Endothelial cell of umbilical vein (primary cell): ENCODE data around the gene OR10J1. TPM values are rescaled to one million over a fixed set of nuclear protein-coding genes. Genes with fewer than 3 reads are reported as not detected.

ENCODE experiments used
- BruUV-seq: library from RNA; stranded (reverse); fragments of 400-500 nt; replicated peaks from 2 replicates; lab custom pipeline; 2021; lab: Mats Ljungman, UMichigan
- CTCF ChIA-PET: fragments of 300-600, 350-600 bp; sonication (Branson Sonifier 250); formaldehyde crosslinking; loops from one replicate; lab custom pipeline; 2021; ENCODE audit warnings: antibody characterized with exemption, inconsistent platforms; lab: Charles Lee
- POLR2A ChIA-PET: fragments of 300-600, 350-600 bp; sonication (Branson Sonifier 250); formaldehyde crosslinking; loops from one replicate; lab custom pipeline; 2021; ENCODE audit warnings: antibody characterized with exemption, inconsistent platforms; lab: Charles Lee
- DNase-seq: peaks from one replicate; pipeline ENCODE4 v3.0.0-alpha.2; 2011; ENCODE audit warnings: low read depth, low spot score
- FAIRE-seq: peaks from 2 replicates; lab custom pipeline; 2011; peaks lifted over from hg19 to GRCh38; lab: Jason Lieb, UNC
- H2AFZ ChIP-seq: 2 replicates; pipeline ENCODE4 v1.6.0; 2012; ENCODE audit warnings: low read depth, low read length, control low read depth, inconsistent platforms
- H3K27ac ChIP-seq: 2 replicates; pipeline ENCODE4 v1.5.1; 2011; ENCODE audit warnings: low read depth, mild to moderate bottlenecking, control low read depth, low read length, moderate library complexity; ENCODE audit not compliant: insufficient read depth
- H3K27me3 ChIP-seq, 2 experiments: 2 replicates each; pipeline versions ENCODE4 v1.6.0 to v1.6.1; 2011; ENCODE audit warnings: low read length in 2 of 2, mixed read lengths in 1 of 2; ENCODE audit not compliant: control insufficient read depth in 2 of 2, insufficient read depth in 2 of 2
- H3K36me3 ChIP-seq, 2 experiments: 2 replicates in 1 of 2; 3 replicates in 1 of 2; pipeline ENCODE4 v1.5.1; 2011; ENCODE audit warnings: low read length in 2 of 2, mild to moderate bottlenecking in 1 of 2, moderate library complexity in 1 of 2; ENCODE audit not compliant: control insufficient read depth in 2 of 2, insufficient read depth in 2 of 2; ENCODE audit errors: extremely low read depth in 1 of 2
- H3K4me1 ChIP-seq: 3 replicates; pipeline ENCODE4 v1.5.1; 2011; ENCODE audit warnings: mild to moderate bottlenecking, low read length; ENCODE audit not compliant: control insufficient read depth, insufficient read depth; ENCODE audit errors: extremely low read depth
- H3K4me2 ChIP-seq: 2 replicates; pipeline ENCODE4 v1.6.1; 2011; ENCODE audit warnings: low read length, control low read depth, mixed read lengths; ENCODE audit not compliant: insufficient read depth
- H3K4me3 ChIP-seq, 3 experiments: fragments of 200-600 bp in 1 of 3; sonication (generic), shearing (Covaris generic) in 1 of 3; replicated peaks in 1 of 3; 2 replicates each; pipeline ENCODE4 v1.5.1; 2011 to 2016; ENCODE audit warnings: control low read depth in 3 of 3, low read length in 3 of 3, mild to moderate bottlenecking in 2 of 3, inconsistent platforms in 1 of 3, low read depth in 1 of 3, moderate library complexity in 1 of 3; ENCODE audit not compliant: insufficient read depth in 1 of 3
- H3K79me2 ChIP-seq: 2 replicates; pipeline ENCODE4 v1.6.0; 2012; ENCODE audit warnings: low read length, inconsistent platforms; ENCODE audit not compliant: control insufficient read depth, insufficient read depth
- H3K9ac ChIP-seq: replicated peaks from 2 replicates; pipeline ENCODE3; 2011; ENCODE audit warnings: low read length, control low read depth; ENCODE audit not compliant: insufficient read depth; ENCODE audit errors: extremely low read depth
- H3K9me1 ChIP-seq: replicated peaks from 3 replicates; pipeline ENCODE4 v1.6.0; 2011; ENCODE audit warnings: mild to moderate bottlenecking, low read length; ENCODE audit not compliant: control insufficient read depth, insufficient read depth; ENCODE audit errors: extremely low read depth
- H3K9me3 ChIP-seq: replicated peaks from 2 replicates; pipeline ENCODE4 v1.5.1; 2012; ENCODE audit warnings: low read length, inconsistent platforms; ENCODE audit not compliant: control insufficient read depth, insufficient read depth
- H4K20me1 ChIP-seq: replicated peaks from 2 replicates; pipeline ENCODE3; 2011; ENCODE audit warnings: mild to moderate bottlenecking, low read length; ENCODE audit not compliant: control insufficient read depth, insufficient read depth; ENCODE audit errors: extremely low read depth
- CTCF ChIP-seq, 2 donors: IDR thresholded peaks; 1 replicate in 1 of 2; 2 replicates in 1 of 2; pipeline ENCODE4 v1.5.1; 2011; ENCODE audit warnings: low read length in 2 of 2, mild to moderate bottlenecking in 2 of 2, moderate library complexity in 2 of 2, control low read depth in 1 of 2, inconsistent platforms in 1 of 2, low read depth in 1 of 2; ENCODE audit not compliant: insufficient read depth in 1 of 2; ENCODE audit errors: extremely low read depth in 1 of 2
- EZH2 ChIP-seq: IDR thresholded peaks from 2 replicates; pipeline ENCODE4 v1.6.1; 2012; ENCODE audit warnings: borderline replicate concordance, low read depth, mild to moderate bottlenecking, moderate library complexity, low read length, inconsistent platforms; ENCODE audit not compliant: severe bottlenecking
- FOS ChIP-seq: IDR thresholded peaks from 2 replicates; pipeline ENCODE4 v1.6.1; 2011; ENCODE audit warnings: mild to moderate bottlenecking, low read length, moderate library complexity, borderline replicate concordance; ENCODE audit not compliant: insufficient read depth
- GATA2 ChIP-seq: IDR thresholded peaks from 2 replicates; pipeline ENCODE4 v1.7.0; 2011; ENCODE audit warnings: low read depth, mild to moderate bottlenecking, moderate library complexity, mixed read lengths, low read length; ENCODE audit not compliant: insufficient read length, insufficient read depth
- JUN ChIP-seq: IDR thresholded peaks from 2 replicates; pipeline ENCODE4 v1.6.1; 2011; ENCODE audit warnings: borderline replicate concordance, low read depth; ENCODE audit not compliant: insufficient read length, insufficient read depth
- MAX ChIP-seq: IDR thresholded peaks from 2 replicates; pipeline ENCODE4 v1.6.1; 2011; ENCODE audit not compliant: insufficient read depth, insufficient read length
- MYC ChIP-seq: IDR thresholded peaks from one replicate; pipeline ENCODE4 v1.6.1; 2011; ENCODE audit warnings: mild to moderate bottlenecking, low read depth, low read length
- POLR2A ChIP-seq: IDR thresholded peaks from 2 replicates; pipeline ENCODE4 v1.6.1; 2012; ENCODE audit warnings: low read depth, mild to moderate bottlenecking, control low read depth, low read length
- POLR2AphosphoS5 ChIP-seq: IDR thresholded peaks from 2 replicates; pipeline ENCODE4 v1.6.1; 2012; ENCODE audit warnings: low read depth, mild to moderate bottlenecking, control low read depth, low read length, moderate library complexity; ENCODE audit not compliant: insufficient read depth
- dilution Hi-C: fragments of 300-500 bp; cut with MboI; formaldehyde crosslinking; loops from one replicate; pipeline ENCODE4 v1.15.0; 2019; ENCODE audit warnings: low sequenced_read_pairs; ENCODE audit not compliant: extremely low pct_ligation_motif_present
- intact Hi-C: fragments of 100-400 bp; cut with micrococcal nuclease; formaldehyde crosslinking; loops from one replicate; pipeline ENCODE4 v1.10.0; 2022
- polyA plus RNA-seq, 4 experiments: library from polyadenylated mRNA; depleted of rRNA in 3 of 4; stranded (reverse) in 3 of 4; unstranded in 1 of 4; fragments of >200 nt; gene quantifications; 2 replicates each; pipeline versions ENCODE4 v1.2.1 to v1.2.3, GENCODE V29; 2011 to 2012; ENCODE audit warnings: missing spikeins in 1 of 4
- total RNA-seq: library from RNA; stranded (reverse); gene quantifications from 2 replicates; pipeline ENCODE4 v1.2.3, GENCODE V29; 2021

The OR10J1 gene
- total and polyA plus RNA-seq, 2 donors (not counting 3 experiments of a cell fraction or from before 2014, with no cell fraction given), result not detected

GRCh38 chr1:159443066-159443750 is 3.7 kb downstream of the OR10J1 start:
- Histone ChIP-seq H3K4me3 (no peak overlapping the region), H3K79me2 (no peaks in the 10 kb centered on the region), H3K9ac (no peak overlapping the region), H3K9me1 (no peaks in the 10 kb centered on the region), H4K20me1 (no peaks in the 10 kb centered on the region), H3K9me3 (no peaks in the 10 kb centered on the region), H3K27ac (no peak overlapping the region), H3K36me3 (no peaks in the 10 kb centered on the region), H3K4me2 (no peak overlapping the region), H2AFZ (no peak overlapping the region), H3K4me1 (peaks cover 11% of the 10 kb centered on the region), H3K27me3 (no peaks in the 10 kb centered on the region)
- BruUV-seq, result no TSS peak
- FAIRE-seq, result no peak
- intact Hi-C loops (no loop called here), dilution Hi-C loops (no loop called here)
- no peak for DNase-seq
- CTCF ChIA-PET, result no interaction called here
- TF ChIP-seq FOS (no peak), POLR2A (no peak), EZH2 (no peak), GATA2 (no peak), POLR2AphosphoS5 (no peak), CTCF (IDR thresholded peaks at IDR 0.05; ENCODE audit: extremely low read depth in 1 of 2, insufficient read depth in 1 of 2, low read depth in 1 of 2, low read length in 2 of 2) (no peak), MAX (no peak), MYC (no peak), JUN (no peak)
- POLR2A ChIA-PET, result no interaction called here
